HepG2 (cell line): ENCODE results near the gene GJC1. TPM values are rescaled to one million over a fixed set of nuclear protein-coding genes. Genes with fewer than 3 reads are reported as not detected.

ENCODE experiments used
- ARID3A ChIP-seq: IDR thresholded peaks from 2 replicates; pipeline ENCODE4 v1.6.1; 2012; ENCODE audit warnings: low read depth, low read length, improper control_type of control experiment
- ATF2 ChIP-seq: sonication (generic); formaldehyde crosslinking; IDR thresholded peaks from 2 replicates; pipeline ENCODE4 v1.4.0; 2020; ENCODE audit warnings: missing genetic modification reagents
- ETS1 ChIP-seq: sonication (generic); formaldehyde crosslinking; IDR thresholded peaks from 2 replicates; pipeline ENCODE4 v1.4.0; 2020; ENCODE audit warnings: missing genetic modification reagents
- PRMT3 ChIP-seq: sonication (generic); formaldehyde crosslinking; IDR thresholded peaks from 2 replicates; pipeline ENCODE4 v1.8.1; 2022; ENCODE audit warnings: low read depth, mild to moderate bottlenecking, moderate library complexity, missing genetic modification reagents, borderline replicate concordance
- SMAD3 ChIP-seq: sonication (generic); formaldehyde crosslinking; IDR thresholded peaks from 2 replicates; pipeline ENCODE4 v1.4.0; 2020; ENCODE audit warnings: missing genetic modification reagents
- TEAD3 ChIP-seq: optimal IDR thresholded peaks from 2 replicates; pipeline ENCODE3; 2016; ENCODE audit warnings: borderline replicate concordance
- U2AF2 ChIP-seq: fragments of 200-400 bp; formaldehyde crosslinking; IDR thresholded peaks from 2 replicates; pipeline ENCODE4 v1.6.1; 2017; ENCODE audit warnings: low read depth, mild to moderate bottlenecking, low read length
- ZMYM2 ChIP-seq: sonication (generic); formaldehyde crosslinking; IDR thresholded peaks from 2 replicates; pipeline ENCODE4 v1.8.0; 2022; ENCODE audit warnings: mild to moderate bottlenecking, missing genetic modification reagents
- ZNF580 ChIP-seq: IDR thresholded peaks from 2 replicates; pipeline ENCODE4 v1.6.1; 2016; ENCODE audit warnings: low read depth, borderline replicate concordance
- polyA plus RNA-seq, 8 experiments: library from polyadenylated mRNA; depleted of rRNA in 3 of 8; stranded (reverse) in 7 of 8; unstranded in 1 of 8; fragments of >200 nt; fragmentation: Illumina TruSeq in 4 of 8; extraction: Trizol in 4 of 8; gene quantifications; 2 replicates each; pipeline versions ENCODE4 v1.2.1 to v1.2.3, GENCODE V29; 2011 to 2016; ENCODE audit warnings: low read depth in 4 of 8, missing spikeins in 1 of 8, mixed read lengths in 1 of 8; ENCODE audit not compliant: insufficient read depth in 1 of 8
- total RNA-seq, 5 experiments: library from RNA; depleted of rRNA; stranded (reverse); fragments of >200 nt; fragmentation: Illumina TruSeq; extraction: Trizol; gene quantifications; 2 replicates each; pipeline ENCODE4 v1.2.3, GENCODE V29; 2016; ENCODE audit warnings: low read depth in 1 of 5

GJC1 gene
- total and polyA plus RNA-seq, 2 of the 13 experiments (the other 11 are each of a cell fraction or from before 2014, with no cell fraction given), result 1.7 TPM

GRCh38 chr17:44863061-44863918, 33.2 kb upstream of the GJC1 start (continued):
- TF ChIP-seq ARID3A (0 out of 2 replicates have a peak, but pooled peaks have one; percentile 36), ZMYM2 (CRISPR knock-in tag) (no peak), SMAD3 (CRISPR knock-in tag) (no peak), ATF2 (CRISPR knock-in tag) (no peak), PRMT3 (CRISPR knock-in tag) (no peak), U2AF2 (no peak), ZNF580 (no peak), TEAD3 (no peak), ETS1 (CRISPR knock-in tag) (no peak)
